ENCODE results near the gene FBXO47.
A peak's percentile ranks its signal among the peaks of the same experiment; 100 is the strongest.

FBXO47 gene

DNA sequence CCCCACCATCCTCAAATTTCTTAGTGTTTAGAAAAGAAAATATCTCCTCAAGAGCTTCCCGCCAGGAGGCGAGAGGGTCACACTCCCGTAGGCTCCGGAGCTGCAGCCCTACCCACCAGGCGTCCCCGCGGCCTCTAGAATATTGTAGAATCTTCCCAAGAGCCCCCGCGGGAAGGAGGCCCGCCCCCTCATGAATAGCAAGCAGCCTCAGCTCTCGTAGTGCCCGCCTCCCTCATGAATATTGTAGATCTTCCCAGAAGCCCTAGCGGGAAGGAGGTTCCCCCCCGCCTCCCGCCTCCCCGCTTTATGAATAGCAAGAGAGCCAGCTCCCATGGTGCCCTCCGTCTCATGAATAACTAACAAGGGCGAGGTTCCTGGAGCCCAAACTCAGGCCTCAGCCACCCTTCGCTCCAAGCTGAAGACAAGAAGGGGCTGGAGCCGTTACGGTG lies at the start of gene FBXO47:
FBXO47 (minus strand) TSS at position 114 of the 449 bp plus-strand sequence. CDS start 4,378 bp downstream, outside the sequence.
- peak; percentile 94 for DNase-seq (ENCODE audit: low spot score)

GRCh38 chr17:39016193-39017153 lies 49.3 kb upstream of the FBXO47 start:
- peak; percentile 20 for DNase-seq (ENCODE audit: low spot score)

DNA sequence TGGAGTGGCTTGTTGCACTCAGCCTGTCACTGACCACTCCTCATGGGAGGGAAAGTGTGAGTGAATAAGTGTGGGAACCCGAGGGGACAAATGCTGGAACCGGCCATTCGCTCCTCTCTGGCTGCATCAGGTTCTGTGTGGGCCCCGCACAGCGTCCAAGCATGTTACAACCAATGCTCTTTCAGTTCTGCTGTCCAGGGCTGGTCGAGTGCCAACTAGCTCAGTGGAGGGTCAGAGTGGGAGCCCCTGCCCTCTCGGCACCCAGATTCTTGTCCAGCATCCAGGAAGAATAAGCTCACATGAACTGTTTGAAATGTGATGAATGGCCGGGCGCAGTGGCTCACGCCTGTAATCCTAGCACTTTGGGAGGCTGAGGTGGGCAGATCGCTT lies 48.3 kb upstream of the FBXO47 start:
- no peak for DNase-seq (ENCODE audit: low spot score)

DNA sequence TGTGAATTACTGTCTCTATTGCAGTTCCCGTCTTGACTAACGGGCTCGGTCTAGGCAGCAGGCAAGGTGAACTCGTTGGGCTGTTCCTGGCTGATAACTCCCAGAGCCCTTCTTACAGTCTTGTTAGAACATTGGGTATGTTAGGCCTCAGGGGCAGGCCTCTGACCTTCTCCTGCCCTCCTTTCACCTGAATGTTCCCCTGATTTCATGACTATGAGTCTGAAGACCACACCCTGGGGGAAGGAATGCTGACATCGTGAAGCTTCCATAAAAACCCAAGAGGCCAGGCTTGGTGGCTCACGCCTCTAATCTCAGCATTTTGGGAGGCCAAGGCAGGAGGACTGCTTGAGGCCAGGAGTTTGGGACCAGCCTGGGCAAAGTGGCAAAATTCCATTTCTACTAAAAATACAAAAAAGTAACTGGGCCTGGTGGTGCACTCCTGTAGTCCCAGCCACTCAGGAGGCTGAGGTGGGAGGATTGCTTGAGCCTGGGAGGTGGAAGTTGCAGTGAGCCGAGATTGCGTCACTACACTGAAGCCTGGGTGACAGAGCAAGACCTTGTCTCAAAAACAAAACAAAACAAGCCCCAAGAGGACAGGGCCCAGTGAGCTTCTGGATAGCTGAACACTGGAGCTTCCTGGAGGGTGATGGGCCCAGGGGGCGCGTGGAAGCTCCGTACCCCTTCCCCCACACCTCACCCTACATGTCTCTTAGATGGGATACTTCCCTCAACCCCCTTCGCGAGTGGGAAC lies 47.8 kb upstream of the FBXO47 start:
- no peak for DNase-seq (ENCODE audit: low spot score)

DNA sequence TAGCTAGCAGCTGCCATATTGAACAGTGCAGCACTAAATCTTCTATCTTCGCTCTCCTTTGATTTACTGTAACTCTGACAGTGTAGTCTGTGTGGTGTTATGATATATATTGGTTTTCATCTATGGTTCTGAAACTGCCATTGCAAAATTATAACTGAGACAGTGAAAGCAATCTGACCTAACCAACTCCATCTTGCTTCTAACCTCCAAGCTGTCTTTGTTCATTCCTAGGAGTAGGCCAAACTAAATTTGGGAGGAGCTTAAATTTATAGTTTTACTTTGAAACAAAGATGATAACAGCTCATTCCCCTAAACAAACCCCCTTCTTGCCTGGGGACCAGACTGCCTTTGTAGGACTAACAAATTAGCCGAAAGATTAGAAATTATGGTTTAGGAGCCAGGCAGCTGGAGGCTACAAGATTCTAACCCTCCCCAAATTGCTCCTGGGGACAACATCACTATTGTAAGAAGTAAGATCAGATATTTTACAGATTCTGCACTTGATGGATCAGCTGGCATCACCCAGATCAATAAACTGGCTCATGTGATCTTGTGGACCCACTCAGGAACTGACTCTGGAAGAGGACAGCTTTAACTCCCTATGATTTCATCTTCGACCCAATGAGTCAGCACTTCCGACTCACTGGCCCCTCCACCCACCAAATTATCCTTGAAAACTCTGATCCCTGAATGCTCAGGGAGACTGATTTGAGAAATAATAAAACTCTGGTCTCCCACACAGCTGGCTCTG lies 47.0 kb upstream of the FBXO47 start:
- peak; percentile 58 for DNase-seq (ENCODE audit: low spot score)

DNA sequence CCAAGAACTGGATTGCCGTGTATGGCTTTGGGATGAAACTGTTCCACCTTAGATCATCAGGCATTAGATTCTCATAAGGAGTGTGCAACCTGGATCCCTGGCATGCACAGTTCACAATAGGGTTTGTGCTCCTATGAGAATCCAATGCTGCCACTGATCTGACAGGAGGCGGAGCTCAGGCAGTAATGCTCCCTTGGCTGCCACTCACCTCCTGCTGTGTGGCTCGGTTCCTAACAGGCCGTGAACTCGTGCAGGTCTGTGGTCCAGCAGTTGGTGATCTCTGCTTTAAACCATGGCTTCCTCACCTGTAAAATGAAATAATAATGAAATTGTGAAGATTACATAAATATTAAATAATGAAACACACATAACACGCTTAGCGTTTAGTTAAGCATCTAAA lies 45.5 kb upstream of the FBXO47 start:
- no peak for DNase-seq (ENCODE audit: low spot score)

DNA sequence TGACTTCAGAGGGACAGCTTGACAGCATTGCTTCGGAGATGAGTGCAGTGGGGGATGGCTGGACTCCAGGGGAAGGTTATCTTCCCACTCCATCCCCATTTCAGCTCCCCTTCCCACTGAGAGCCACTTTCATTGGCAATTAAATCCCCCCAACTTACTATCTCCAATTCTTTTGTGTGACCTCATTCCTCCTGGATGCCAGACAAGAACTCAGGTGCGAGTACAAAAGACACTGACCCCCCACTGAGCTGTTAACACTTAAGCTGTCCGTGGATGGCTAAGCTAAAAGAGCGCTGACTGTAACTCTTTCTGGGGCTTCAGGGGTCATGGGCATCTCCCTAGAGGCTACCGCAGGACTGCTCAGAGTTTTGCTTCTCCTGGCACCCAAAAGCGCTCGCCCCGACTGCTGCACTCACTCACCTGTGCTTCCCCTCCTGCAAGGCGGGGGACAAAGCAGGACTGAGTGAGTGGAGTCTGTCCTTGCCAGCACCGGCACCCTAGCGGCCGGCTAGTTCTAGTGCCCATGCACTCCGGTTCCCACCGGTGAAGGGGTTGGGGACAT lies 44.8 kb upstream of the FBXO47 start:
- no peak for DNase-seq (ENCODE audit: low spot score)

- DNase-seq (ENCODE audit: low spot score), result no peak
Measured at GRCh38 chr17:39009581-39010001, 42.4 kb upstream of the FBXO47 start.

DNA sequence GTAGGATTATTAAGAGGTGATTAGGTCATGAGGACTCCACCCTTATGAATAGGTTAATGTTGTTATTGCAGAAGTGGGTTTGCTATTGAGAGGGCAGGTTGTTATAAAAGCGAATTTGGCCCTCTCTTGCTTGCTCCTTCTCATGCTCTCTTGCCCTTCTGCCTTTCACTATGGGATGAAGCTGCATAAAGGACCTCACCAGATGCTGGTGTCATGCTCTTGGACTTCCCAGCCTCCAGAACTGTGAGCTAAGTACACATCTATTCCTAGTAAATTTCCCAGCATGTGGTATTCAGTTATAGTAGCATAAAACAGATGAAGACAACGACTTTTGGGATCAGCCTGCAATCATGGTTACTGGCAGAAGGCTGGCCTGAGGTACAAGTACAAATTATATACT lies 41.4 kb upstream of the FBXO47 start:
- no peak for DNase-seq (ENCODE audit: low spot score)

- DNase-seq (ENCODE audit: low spot score), result peak; percentile 85
Measured at GRCh38 chr17:39002991-39003715, 36.0 kb upstream of the FBXO47 start.

GRCh38 chr17:39001703-39002637 lies 34.8 kb upstream of the FBXO47 start:
- DNase-seq (ENCODE audit: low spot score), result peak; percentile 89

DNA sequence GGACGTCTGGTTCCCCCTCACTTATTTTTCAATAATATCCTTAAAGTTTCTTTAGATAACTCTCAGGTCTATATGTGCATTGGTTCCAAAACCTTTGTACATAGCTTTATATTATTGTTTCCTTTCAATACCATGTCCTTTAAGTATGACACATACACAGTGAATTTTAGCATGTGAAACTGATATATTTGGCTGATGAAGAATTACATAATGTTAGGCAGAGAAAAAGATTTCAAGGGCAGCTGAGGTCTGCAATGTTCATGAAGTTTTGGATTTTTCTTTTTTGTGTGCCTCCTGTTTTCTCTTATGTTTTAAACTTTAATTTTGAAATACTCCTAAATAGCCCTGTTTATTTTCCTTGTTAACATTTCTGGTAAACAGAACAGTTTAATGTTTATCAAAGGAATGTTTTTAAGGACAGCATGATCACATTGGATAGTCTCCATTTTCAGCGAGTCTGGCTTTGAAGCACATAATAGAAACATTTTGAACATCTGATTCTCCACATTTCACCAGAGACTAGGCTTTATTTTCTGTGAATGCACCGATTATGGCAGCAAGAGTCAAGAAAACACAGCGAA lies 32.9 kb upstream of the FBXO47 start:
- DNase-seq (ENCODE audit: low spot score), result no peak

DNA sequence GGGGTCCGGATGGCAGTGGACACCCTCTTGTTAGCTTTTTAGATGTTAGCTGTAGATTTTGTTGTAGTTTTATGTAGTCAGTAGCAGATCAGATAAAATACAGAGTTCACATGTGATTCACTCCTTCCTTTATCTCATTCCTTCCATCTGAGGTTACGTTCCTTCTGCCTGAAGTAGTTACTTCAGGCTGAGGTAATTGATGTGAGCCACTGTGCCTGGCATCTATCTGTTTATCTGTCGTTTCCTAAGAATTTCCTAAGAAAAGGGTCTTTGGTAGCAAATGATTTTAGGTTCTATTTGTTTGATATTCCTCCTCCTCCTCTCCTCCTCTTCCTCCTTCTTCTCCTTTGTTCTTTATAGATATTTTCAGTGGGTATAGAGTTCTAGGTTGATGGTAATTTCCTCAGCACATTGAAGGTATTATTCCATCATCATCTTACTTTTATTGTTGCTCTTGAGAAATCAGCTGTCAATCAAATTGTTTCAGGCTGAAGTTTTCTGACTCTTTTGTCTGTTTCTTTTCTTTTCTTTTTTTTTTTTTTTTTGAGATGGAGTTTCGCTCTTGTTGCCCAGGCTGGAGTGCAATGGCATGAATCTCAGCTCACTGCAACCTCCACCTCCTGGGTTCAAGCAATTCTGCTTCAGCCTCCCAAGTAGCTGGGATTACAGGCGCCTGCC lies 29.6 kb upstream of the FBXO47 start:
- no peak for DNase-seq (ENCODE audit: low spot score)

DNA sequence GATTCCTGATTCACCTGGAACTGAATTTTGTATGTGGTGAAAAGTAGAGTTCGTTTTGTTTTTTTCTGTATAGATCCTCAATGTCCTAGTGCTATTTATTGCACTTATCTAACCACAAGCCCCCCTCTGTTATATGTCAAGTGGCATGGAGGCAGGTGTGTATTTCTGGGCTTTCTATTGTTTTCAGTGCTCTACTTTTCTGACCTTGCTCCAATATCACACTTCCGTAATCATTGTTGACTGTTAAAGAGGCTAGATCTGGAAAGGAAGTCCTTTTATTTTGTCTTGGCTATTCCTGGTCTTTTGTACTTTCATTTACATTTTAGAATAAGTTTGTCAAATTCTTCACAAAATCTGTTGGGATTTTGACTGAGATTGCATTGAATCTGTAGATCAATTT lies 26.8 kb upstream of the FBXO47 start:
- DNase-seq (ENCODE audit: low spot score), result no peak

DNA sequence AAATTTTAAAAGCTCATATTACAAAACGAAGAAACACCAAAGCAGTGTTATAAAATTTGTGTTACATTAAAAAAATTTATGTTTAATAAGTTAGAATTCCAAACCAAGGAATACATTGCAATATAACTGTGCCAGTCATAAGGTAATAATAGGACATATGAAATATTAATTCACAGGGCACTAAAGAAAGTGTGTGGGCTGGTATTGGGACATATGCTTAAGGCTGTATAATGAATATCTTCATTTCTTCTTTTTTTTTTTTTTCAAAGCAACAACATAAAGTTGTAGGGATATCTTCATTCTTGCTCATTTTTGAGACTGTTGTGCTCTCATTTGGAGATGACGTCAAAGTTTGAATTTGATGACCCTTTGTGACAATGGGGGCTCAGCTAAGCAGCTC lies 17.5 kb upstream of the FBXO47 start:
- no peak for DNase-seq (ENCODE audit: low spot score)

DNA sequence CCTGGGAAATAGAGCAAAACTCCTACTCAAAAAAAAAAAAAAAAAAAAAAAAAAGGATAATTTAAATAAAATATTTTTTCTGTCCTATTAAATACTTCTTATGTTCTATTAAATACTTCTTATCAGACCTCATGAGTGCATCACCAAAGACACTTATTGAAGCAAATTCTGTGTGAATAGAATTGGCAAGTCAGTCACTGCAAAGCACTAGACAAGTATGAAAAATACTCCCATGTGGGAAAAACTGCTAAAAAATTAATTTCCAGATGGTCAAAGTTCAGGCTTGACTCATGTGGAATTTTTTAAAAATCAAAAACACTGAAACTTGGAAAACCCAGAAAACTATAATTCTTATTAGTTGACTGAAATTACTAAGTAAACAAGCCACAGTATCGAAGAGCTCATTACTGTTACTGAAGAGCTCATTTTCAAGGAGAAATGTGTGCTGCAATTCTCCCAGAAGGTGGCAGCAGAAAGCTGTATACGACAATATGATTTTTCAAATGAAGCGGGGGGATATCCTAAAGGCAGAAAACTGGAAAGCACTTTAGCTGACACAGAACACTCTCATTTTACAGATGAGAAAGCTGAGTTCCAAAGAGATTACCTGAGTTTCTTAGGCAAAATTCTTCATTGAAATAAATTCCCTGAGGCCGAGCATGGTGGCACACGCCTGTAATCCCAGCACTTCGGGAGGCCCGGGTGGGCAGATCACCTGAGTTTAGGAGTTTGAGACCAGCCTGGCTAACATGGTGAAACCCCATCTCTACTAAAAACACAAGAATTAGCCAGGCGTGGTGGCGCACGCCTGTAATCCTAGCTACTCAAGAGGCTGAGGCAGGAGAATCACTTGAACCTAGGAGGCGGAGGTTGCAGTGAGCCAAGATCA lies 15.9 kb upstream of the FBXO47 start:
- peak; percentile 63 for DNase-seq (ENCODE audit: low spot score)

DNA sequence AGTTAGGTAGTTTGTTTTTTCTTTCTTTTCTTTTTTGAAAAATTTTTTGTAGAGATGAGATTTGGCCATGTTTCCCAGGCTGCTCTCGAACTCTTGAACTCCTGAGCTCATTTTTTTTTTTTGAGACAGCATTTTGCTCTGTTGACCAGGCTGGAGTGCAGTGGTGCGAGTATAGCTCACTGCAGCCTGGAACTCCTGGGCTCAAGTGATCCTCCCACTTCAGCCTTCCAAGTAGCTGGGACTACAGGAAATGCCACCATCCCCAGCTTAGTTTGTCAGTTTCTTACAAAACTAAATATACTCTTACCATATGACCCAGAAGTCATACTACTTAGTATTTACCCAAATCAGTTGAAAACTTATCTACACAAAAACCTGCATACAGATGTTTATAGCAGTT lies 14.4 kb upstream of the FBXO47 start:
- no peak for DNase-seq (ENCODE audit: low spot score)

Data from AG20443 (cell line).